Measurements from ENCODE around the gene CR1.
"Not testable (repeated sequence)": the region's sequence is repeated elsewhere in the genome, so short reads cannot be mapped to it uniquely, and the experiment has no call there.

Gene CR1

GRCh38 chr1:207581496-207582153, 85.7 kb downstream of the CR1 start:
- no peak for DNase-seq (ENCODE audit: low spot score)

GRCh38 chr1:207589506-207589905, 93.5 kb downstream of the CR1 start:
- not testable (repeated sequence) for DNase-seq (ENCODE audit: low spot score)

GRCh38 chr1:207591205-207591604, 95.2 kb downstream of the CR1 start:
- DNase-seq (ENCODE audit: low spot score), result not testable (repeated sequence)

- DNase-seq (ENCODE audit: low spot score), result not testable (repeated sequence)
These were observed 98.1 kb downstream of the CR1 start for GRCh38 chr1:207594095-207594494.

GRCh38 chr1:207603777-207604176, 107.8 kb downstream of the CR1 start:
- DNase-seq (ENCODE audit: low spot score), result no peak

- no peak for DNase-seq (ENCODE audit: low spot score)
These were observed 109.7 kb downstream of the CR1 start for GRCh38 chr1:207605444-207606361.

GRCh38 chr1:207606362-207606755, 110.4 kb downstream of the CR1 start:
- DNase-seq (ENCODE audit: low spot score), result no peak

- DNase-seq (ENCODE audit: low spot score), result no peak
These were observed 116.8 kb downstream of the CR1 start for GRCh38 chr1:207612762-207613161.

- peak; percentile 62 for DNase-seq (ENCODE audit: low spot score)
These were observed 124.0 kb downstream of the CR1 start for GRCh38 chr1:207619871-207620542.

GRCh38 chr1:207620543-207620893, 124.6 kb downstream of the CR1 start:
- no peak for DNase-seq (ENCODE audit: low spot score)

GRCh38 chr1:207625504-207626071, 129.6 kb downstream of the CR1 start:
- not testable (repeated sequence) for DNase-seq (ENCODE audit: low spot score)

- DNase-seq (ENCODE audit: low spot score), result no peak
These were observed 131.0 kb downstream of the CR1 start for GRCh38 chr1:207626972-207627337.

- DNase-seq (ENCODE audit: low spot score), result no peak
These were observed 131.5 kb downstream of the CR1 start for GRCh38 chr1:207627496-207627895.

- no peak for DNase-seq (ENCODE audit: low spot score)
These were observed 132.8 kb downstream of the CR1 start for GRCh38 chr1:207628776-207629175.

- no peak for DNase-seq (ENCODE audit: low spot score)
These were observed 135.2 kb downstream of the CR1 start for GRCh38 chr1:207631137-207631536.

- no peak for DNase-seq (ENCODE audit: low spot score)
These were observed 137.3 kb downstream of the CR1 start for GRCh38 chr1:207633226-207633625.

GRCh38 chr1:207633699-207634289, 137.8 kb downstream of the CR1 start:
- DNase-seq (ENCODE audit: low spot score), result not testable (repeated sequence)

GRCh38 chr1:207634293-207634692, 138.3 kb downstream of the CR1 start:
- not testable (repeated sequence) for DNase-seq (ENCODE audit: low spot score)

- DNase-seq (ENCODE audit: low spot score), result not testable (repeated sequence)
These were observed 139.7 kb downstream of the CR1 start for GRCh38 chr1:207635569-207636186.

- DNase-seq (ENCODE audit: low spot score), result not testable (repeated sequence)
These were observed 142.7 kb downstream of the CR1 start for GRCh38 chr1:207638487-207639145.

GRCh38 chr1:207639362-207639761, 143.4 kb downstream of the CR1 start:
- not testable (repeated sequence) for DNase-seq (ENCODE audit: low spot score)

Data from iPS-NIHi11 (cell line).